Prostate gland (tissue), 2 donors: ENCODE results near the gene ITPRID2.

Experiments
- CTCF ChIP-seq, 4 experiments: fragments of 200-600 bp in 2 of 4; fragments of 450-650 bp in 2 of 4; sonication (generic) in 2 of 4; IDR thresholded peaks; 1 replicate in 3 of 4; 2 replicates in 1 of 4; pipeline ENCODE4 v1.5.1; 2016 to 2019; ENCODE audit warnings: antibody characterized with exemption in 4 of 4, mild to moderate bottlenecking in 2 of 4, moderate library complexity in 2 of 4
- POLR2A ChIP-seq: fragments of 450-650 bp; IDR thresholded peaks from one replicate; pipeline ENCODE4 v1.6.1; 2016; ENCODE audit warnings: antibody characterized with exemption, mild to moderate bottlenecking
- POLR2AphosphoS5 ChIP-seq: sonication (generic); formaldehyde crosslinking; IDR thresholded peaks from one replicate; pipeline ENCODE4 v1.6.1; 2017; ENCODE audit warnings: antibody characterized with exemption

GRCh38 chr2:181859803-181860202 lies 31.7 kb upstream of the ITPRID2 start:
- no peak for TF ChIP-seq CTCF (IDR thresholded peaks at IDR 0.05)
- TF ChIP-seq POLR2A = no peak
- TF ChIP-seq POLR2AphosphoS5 = no peak
